HG02642 (cell line): Measurements from ENCODE around the gene RHBDL3.
"Not testable (repeated sequence)": the region's sequence is repeated elsewhere in the genome, so short reads cannot be mapped to it uniquely, and the experiment has no call there.

Experiments used
- ATAC-seq: cut with Tn5 transposase; IDR thresholded peaks from one replicate; pipeline ENCODE4 v1.9.1; 2021; ENCODE audit warnings: mild to moderate bottlenecking; ENCODE audit not compliant: unreplicated experiment, poor library complexity

RHBDL3 gene

GRCh38 chr17:32288615-32289014, 23.0 kb downstream of the RHBDL3 start:
- ATAC-seq = no peak

- ATAC-seq = no peak
Measured at GRCh38 chr17:32289471-32290070, 23.9 kb downstream of the RHBDL3 start.

- ATAC-seq = no peak
Measured at GRCh38 chr17:32292094-32292493, 26.5 kb downstream of the RHBDL3 start.

DNA sequence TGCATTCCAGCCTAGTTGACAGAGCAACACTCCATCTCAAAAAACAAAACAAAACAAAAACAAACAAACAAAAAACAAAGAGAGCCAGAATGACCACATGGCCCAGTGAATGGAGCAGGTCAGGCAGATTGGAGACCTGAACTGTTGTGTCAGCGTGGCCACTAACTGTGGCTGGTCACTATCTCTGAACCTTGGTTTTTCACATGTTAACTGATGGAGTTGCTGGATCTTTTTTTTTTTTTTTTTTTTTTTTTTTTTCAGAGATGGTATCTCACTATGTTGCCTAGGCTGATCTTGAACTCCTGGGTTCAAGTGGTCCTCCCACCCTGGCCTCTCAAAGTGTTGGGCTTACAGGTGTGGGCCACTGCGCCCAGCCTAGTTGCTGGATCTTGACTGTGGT, 31.8 kb downstream of the RHBDL3 start:
- no peak for ATAC-seq

- no peak for ATAC-seq
Measured at GRCh38 chr17:32297860-32298259, 32.2 kb downstream of the RHBDL3 start.

GRCh38 chr17:32298298-32298697, 32.7 kb downstream of the RHBDL3 start:
- no peak for ATAC-seq

- ATAC-seq = no peak
Measured at GRCh38 chr17:32298721-32299579, 33.3 kb downstream of the RHBDL3 start.

GRCh38 chr17:32299580-32300164, 34.0 kb downstream of the RHBDL3 start:
- no peak for ATAC-seq

DNA sequence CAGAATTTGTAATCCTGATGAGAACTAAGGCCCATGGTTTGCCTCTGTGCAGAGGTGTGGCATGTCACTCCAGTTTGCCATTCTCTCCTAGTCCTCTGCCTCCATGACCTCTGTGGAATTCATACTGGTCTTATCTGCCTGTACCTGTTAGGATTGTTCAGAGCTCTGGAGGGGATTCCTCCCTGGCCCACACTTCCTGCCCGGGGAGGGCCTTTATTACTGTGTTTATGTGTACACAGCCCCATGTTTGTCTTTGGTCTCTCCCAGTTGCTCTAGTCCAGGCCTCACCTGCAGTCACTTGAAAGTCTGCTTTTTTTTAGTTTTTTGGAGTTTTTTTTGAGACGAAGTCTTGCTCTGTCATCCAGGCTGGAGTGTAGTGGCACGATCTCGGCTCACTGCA, 36.4 kb downstream of the RHBDL3 start:
- ATAC-seq = no peak

DNA sequence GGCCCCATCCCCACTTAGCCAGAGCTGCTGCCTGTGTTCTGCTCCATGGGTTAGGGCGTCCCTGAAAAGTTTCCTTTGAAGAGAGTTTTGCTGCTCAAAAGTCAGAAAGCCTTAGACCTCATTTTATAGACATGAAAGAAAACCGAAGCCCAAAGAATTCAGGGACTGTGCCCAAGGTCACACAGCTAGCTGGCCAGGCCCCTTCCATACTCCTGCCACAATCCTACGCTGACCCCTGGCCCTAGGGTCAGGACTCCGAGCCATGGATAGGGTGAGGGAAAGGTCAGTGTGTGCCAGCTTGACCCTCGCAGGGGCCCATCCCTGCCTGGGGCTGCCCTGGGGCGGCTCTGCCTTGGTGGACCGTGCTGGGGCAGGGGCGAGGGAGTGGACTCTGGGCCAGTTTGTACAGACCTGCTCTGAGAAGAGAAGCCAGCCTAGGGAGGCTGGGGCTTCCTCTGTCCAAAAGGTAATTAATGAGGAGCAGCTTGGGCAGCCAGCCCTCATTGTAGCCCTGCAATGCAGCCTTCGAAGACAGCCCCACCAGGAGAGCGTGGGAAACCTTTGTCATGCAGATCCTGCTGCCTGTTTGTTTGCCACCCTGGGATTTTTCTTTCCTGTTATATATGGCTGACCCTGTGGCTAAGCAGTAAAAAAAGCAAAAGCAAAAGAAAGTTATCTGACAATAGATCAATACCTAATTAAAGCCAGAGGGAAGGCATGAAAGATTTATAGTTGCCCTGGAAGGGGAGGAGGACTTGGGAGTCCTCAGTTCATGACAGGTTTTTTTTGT, 37.4 kb downstream of the RHBDL3 start:
- no peak for ATAC-seq

GRCh38 chr17:32303781-32304288, 38.2 kb downstream of the RHBDL3 start:
- ATAC-seq = no peak

DNA sequence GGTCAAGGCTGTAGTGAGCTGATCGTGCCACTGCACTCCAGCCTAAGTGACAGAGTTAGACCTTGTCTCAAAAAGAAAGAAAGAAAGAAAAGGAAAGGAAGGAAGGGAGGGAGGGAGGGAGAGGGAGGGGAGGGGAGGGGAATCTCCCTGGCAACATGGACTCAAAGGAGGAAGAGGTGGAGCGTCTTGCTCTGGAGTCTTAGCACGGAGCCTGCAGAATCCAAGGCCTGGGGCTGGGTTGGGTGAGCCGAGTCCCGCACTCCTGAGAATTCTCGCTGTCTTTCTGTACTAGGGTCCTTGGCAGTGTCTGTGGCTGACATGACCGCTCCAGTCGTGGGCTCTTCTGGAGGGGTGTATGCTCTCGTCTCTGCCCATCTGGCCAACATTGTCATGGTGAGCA, 39.4 kb downstream of the RHBDL3 start:
- ATAC-seq = no peak

GRCh38 chr17:32307658-32308057, 42.0 kb downstream of the RHBDL3 start:
- ATAC-seq = no peak

- no peak for ATAC-seq
Measured at GRCh38 chr17:32311028-32311536, 45.5 kb downstream of the RHBDL3 start.

DNA sequence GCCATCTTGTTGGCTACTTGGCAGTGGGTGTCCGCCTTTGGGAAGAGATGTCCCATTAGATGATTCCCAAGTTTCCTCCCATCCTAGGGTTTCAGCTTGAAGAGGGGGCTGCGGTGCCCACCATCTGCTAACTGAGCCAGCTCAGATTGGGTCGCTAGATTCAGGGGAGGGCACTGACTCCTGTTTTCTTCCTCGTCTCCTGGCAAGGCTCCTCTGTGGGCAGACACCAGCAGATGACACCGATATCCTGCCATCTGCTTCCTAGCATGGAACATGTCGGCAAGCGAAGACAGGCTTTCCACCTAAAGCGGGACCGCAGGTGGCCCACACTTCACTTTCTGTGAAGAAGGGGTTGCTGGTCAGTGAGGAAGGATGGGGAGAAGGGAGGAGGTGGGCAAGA, 49.0 kb downstream of the RHBDL3 start:
- ATAC-seq = no peak

GRCh38 chr17:32315171-32315570, 49.5 kb downstream of the RHBDL3 start:
- no peak for ATAC-seq

- not testable (repeated sequence) for ATAC-seq
Measured at GRCh38 chr17:32316653-32317052, 51.0 kb downstream of the RHBDL3 start.

DNA sequence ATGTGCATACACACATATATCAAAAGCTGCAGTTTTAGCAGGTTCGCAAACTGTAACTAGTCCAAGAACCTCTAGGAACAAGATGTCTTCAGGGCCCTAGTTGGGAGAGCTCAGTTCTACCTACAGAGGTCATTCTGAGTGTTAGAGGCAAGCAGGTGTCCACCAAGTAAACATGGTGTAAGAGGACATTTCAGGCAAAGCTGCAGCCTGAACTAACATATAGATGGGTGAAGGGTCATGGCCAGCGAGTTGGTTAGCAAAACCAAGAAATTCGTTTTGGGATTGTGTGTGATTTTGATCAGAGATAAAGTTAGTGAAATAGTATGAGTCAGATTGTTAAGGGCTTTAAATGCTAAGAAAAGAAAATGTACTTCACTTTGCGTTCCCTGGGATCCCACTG, 51.7 kb downstream of the RHBDL3 start:
- no peak for ATAC-seq

DNA sequence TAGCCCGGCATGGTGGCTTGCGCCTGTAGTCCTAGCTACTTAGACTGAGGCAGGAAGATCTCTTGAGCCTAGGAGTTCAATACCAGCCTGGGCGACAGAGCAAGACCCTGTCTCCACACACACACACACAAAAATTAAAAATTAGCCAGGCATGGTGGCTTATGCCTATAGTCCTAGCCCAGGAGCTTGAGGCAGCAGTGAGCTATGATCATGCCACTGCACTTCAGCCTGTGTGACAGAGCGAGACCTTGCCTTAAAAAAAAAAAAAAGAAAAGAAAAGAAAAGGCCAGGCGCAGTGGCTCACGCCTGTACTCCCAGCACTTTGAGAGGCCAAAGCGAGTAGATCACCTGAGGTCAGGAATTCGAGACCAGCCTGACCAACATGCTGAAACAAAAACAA, 52.4 kb downstream of the RHBDL3 start:
- ATAC-seq = no peak

- peak; percentile 83 for ATAC-seq
Measured at GRCh38 chr17:32319548-32319905, 53.9 kb downstream of the RHBDL3 start.
